Keratinocyte (primary cell): ENCODE data around the gene HMCN2. TPM values are rescaled to one million over a fixed set of nuclear protein-coding genes. Genes with fewer than 3 reads are reported as not detected.

Experiments
- DNase-seq: peaks from one replicate; pipeline ENCODE4 v3.0.0-alpha.2; 2011; ENCODE audit warnings: low read depth, missing footprints, low spot score
- FAIRE-seq: peaks from 2 replicates; lab custom pipeline; 2011; peaks lifted over from hg19 to GRCh38; lab: Jason Lieb, UNC
- H2AFZ ChIP-seq: 2 replicates; pipeline ENCODE4 v1.6.0; 2012; ENCODE audit warnings: low read length, control low read depth, inconsistent platforms; ENCODE audit not compliant: control insufficient read depth
- H3K27ac ChIP-seq: 2 replicates; pipeline ENCODE4 v1.5.1; 2011; ENCODE audit warnings: low read length; ENCODE audit not compliant: control insufficient read depth, insufficient read depth
- H3K27me3 ChIP-seq: 3 replicates; pipeline ENCODE4 v1.6.0; 2011; ENCODE audit warnings: low read length; ENCODE audit not compliant: control insufficient read depth, insufficient read depth; ENCODE audit errors: extremely low read depth
- H3K36me3 ChIP-seq, 2 experiments: 2 replicates in 1 of 2; 3 replicates in 1 of 2; pipeline ENCODE4 v1.5.1; 2011; ENCODE audit warnings: low read length in 2 of 2, mild to moderate bottlenecking in 1 of 2; ENCODE audit not compliant: control insufficient read depth in 2 of 2, insufficient read depth in 2 of 2; ENCODE audit errors: extremely low read depth in 1 of 2
- H3K4me1 ChIP-seq: 3 replicates; pipeline ENCODE4 v1.5.1; 2011; ENCODE audit warnings: low read length; ENCODE audit not compliant: control insufficient read depth, insufficient read depth; ENCODE audit errors: extremely low read depth
- H3K4me2 ChIP-seq: 3 replicates; pipeline ENCODE4 v1.6.0; 2011; ENCODE audit warnings: low read depth, low read length; ENCODE audit not compliant: control insufficient read depth, insufficient read depth; ENCODE audit errors: extremely low read depth
- H3K4me3 ChIP-seq, 3 experiments: fragments of 200-600 bp in 1 of 3; sonication (generic) in 1 of 3; 2 replicates in 2 of 3; 3 replicates in 1 of 3; pipeline ENCODE4 v1.5.1; 2011 to 2016; ENCODE audit warnings: low read length in 3 of 3, mild to moderate bottlenecking in 3 of 3, control low read depth in 2 of 3, inconsistent platforms in 1 of 3, low read depth in 1 of 3, mixed read lengths in 1 of 3, mixed run types in 1 of 3, moderate library complexity in 1 of 3; ENCODE audit not compliant: control insufficient read depth in 2 of 3, insufficient read depth in 2 of 3; ENCODE audit errors: extremely low read depth in 1 of 3
- H3K79me2 ChIP-seq: 2 replicates; pipeline ENCODE4 v1.6.0; 2012; ENCODE audit warnings: low read length; ENCODE audit not compliant: control insufficient read depth, insufficient read depth
- H3K9ac ChIP-seq: 3 replicates; pipeline ENCODE4 v1.6.0; 2011; ENCODE audit warnings: low read length; ENCODE audit not compliant: control insufficient read depth, insufficient read depth; ENCODE audit errors: extremely low read depth
- H3K9me1 ChIP-seq: 3 replicates; pipeline ENCODE4 v1.6.0; 2011; ENCODE audit warnings: low read length; ENCODE audit not compliant: control insufficient read depth, insufficient read depth; ENCODE audit errors: extremely low read depth
- H3K9me3 ChIP-seq: 2 replicates; pipeline ENCODE4 v1.5.1; 2012; ENCODE audit warnings: low read depth, low read length; ENCODE audit not compliant: control insufficient read depth
- H4K20me1 ChIP-seq: 3 replicates; pipeline ENCODE4 v1.6.0; 2011; ENCODE audit warnings: low read length; ENCODE audit not compliant: control insufficient read depth, insufficient read depth; ENCODE audit errors: extremely low read depth
- CTCF ChIP-seq, 3 experiments: IDR thresholded peaks in 1 of 3; conservative IDR thresholded peaks in 1 of 3; optimal IDR thresholded peaks in 1 of 3; 2 replicates in 2 of 3; 3 replicates in 1 of 3; pipeline versions ENCODE3 to v1.5.1; 2011; ENCODE audit warnings: low read length in 3 of 3, mild to moderate bottlenecking in 3 of 3, moderate library complexity in 2 of 3, control low read depth in 1 of 3, inconsistent platforms in 1 of 3; ENCODE audit not compliant: insufficient read depth in 2 of 3; ENCODE audit errors: extremely low read depth in 1 of 3
- EZH2 ChIP-seq: IDR thresholded peaks from one replicate; pipeline ENCODE4 v1.6.1; 2012; ENCODE audit warnings: inconsistent platforms, mild to moderate bottlenecking, low read length, moderate library complexity
- dilution Hi-C: fragments of 300-500 bp; cut with MboI; formaldehyde crosslinking; loops from one replicate; pipeline ENCODE4 v1.7.0; 2020; ENCODE audit warnings: low sequenced_read_pairs; ENCODE audit not compliant: extremely low pct_ligation_motif_present
- polyA plus RNA-seq, 5 experiments: library from polyadenylated mRNA; depleted of rRNA in 3 of 5; stranded (reverse) in 3 of 5; stranded (forward) in 1 of 5; unstranded in 1 of 5; fragments of >200 nt; gene quantifications; 1 replicate in 1 of 5; 2 replicates in 3 of 5; 3 replicates in 1 of 5; pipeline versions ENCODE4 v1.2.1 to v1.2.3, GENCODE V29; 2011 to 2012; ENCODE audit warnings: missing spikeins in 2 of 5, low read depth in 1 of 5, low replicate concordance in 1 of 5

The HMCN2 gene
- polyA plus RNA-seq, 1 donor (not counting 4 experiments of a cell fraction or from before 2014, with no cell fraction given) = not detected

GRCh38 chr9:130232899-130233586 lies 32.5 kb upstream of the HMCN2 start:
- Histone ChIP-seq H3K27me3 (no peaks in the 10 kb centered on the region), H3K4me3 (no peak overlapping the region), H3K27ac (no peak overlapping the region), H3K9ac (no peak overlapping the region), H3K4me1 (peaks cover 13% of the 10 kb centered on the region), H3K9me3 (no peaks in the 10 kb centered on the region), H2AFZ (no peak overlapping the region), H3K4me2 (no peak overlapping the region), H3K79me2 (no peaks in the 10 kb centered on the region), H3K9me1 (no peaks in the 10 kb centered on the region), H4K20me1 (no peaks in the 10 kb centered on the region), H3K36me3 (peaks cover 16 to 18% of the 10 kb centered on the region in 2 experiments)
- DNase-seq (no peak), FAIRE-seq (no peak)
- TF ChIP-seq EZH2 (no peak), CTCF (optimal IDR thresholded peaks at IDR 0.05 in 1 of 3, IDR thresholded peaks at IDR 0.05 in 1 of 3, conservative IDR thresholded peaks at IDR 0.05 in 1 of 3; ENCODE audit: extremely low read depth in 1 of 3, insufficient read depth in 2 of 3, low read length in 3 of 3) (no peak)
- dilution Hi-C loops = no loop called here

- H3K9me3 ChIP-seq = no peaks in the 10 kb centered on the region
- no peak overlapping the region for H3K27ac ChIP-seq
Measured at GRCh38 chr9:130233587-130233945, 32.0 kb upstream of the HMCN2 start.

More at GRCh38 chr9:130233587-130233945, 32.0 kb upstream of the HMCN2 start:
- Histone ChIP-seq H3K9ac (no peak overlapping the region), H3K79me2 (no peaks in the 10 kb centered on the region), H3K9me1 (no peaks in the 10 kb centered on the region), H3K36me3 (peaks cover 16 to 18% of the 10 kb centered on the region in 2 experiments), H3K27me3 (no peaks in the 10 kb centered on the region), H3K4me1 (peaks cover 13% of the 10 kb centered on the region), H3K4me2 (no peak overlapping the region), H4K20me1 (no peaks in the 10 kb centered on the region), H2AFZ (no peak overlapping the region), H3K4me3 (no peak overlapping the region)
- DNase-seq (no peak), FAIRE-seq (no peak)
- TF ChIP-seq EZH2 (no peak), CTCF (optimal IDR thresholded peaks at IDR 0.05 in 1 of 3, IDR thresholded peaks at IDR 0.05 in 1 of 3, conservative IDR thresholded peaks at IDR 0.05 in 1 of 3; ENCODE audit: extremely low read depth in 1 of 3, insufficient read depth in 2 of 3, low read length in 3 of 3) (no peak)
- dilution Hi-C loops = no loop called here
